ENCODE measurements around the gene DACH1.

The DACH1 gene

DNA sequence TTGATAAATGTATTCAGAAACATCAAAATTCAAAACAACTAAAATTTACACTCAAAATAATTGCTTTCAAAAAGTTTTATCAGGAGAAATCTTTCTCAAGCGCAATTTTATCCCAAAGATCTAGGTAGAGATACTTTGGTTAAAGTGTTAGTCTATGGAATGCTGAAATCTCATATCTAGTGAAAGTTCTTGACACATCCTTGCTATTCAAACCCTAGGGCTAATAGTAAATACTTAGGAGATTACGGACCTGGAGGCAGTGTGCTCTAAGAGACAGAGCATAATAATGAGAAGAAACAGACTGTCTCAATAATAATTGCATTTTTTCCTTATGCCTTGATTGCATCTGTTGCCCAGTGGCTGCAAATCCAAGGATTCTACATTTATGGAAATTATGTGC lies 330.8 kb downstream of the DACH1 start:
- Histone ChIP-seq H3K4me3 (ENCODE audit: low read length) (no peak overlapping the region), H3K36me3 (ENCODE audit: control insufficient read depth, insufficient read depth, low read length) (no peaks in the 10 kb centered on the region), H3K27me3 (ENCODE audit: control insufficient read depth, insufficient read depth, low read length) (no peaks in the 10 kb centered on the region), H3K4me1 (ENCODE audit: control insufficient read depth, insufficient read depth, low read length) (no peaks in the 10 kb centered on the region), H3K27ac (ENCODE audit: low read length) (no peak overlapping the region), H3K9me3 (ENCODE audit: control insufficient read depth, insufficient read depth, low read length) (no peaks in the 10 kb centered on the region)
- no peak for DNase-seq (ENCODE audit: low read depth, low spot score)
- WGBS (ENCODE audit: insufficient coverage, insufficient read length): no CpG with 5 or more reads among the region's 2 CpGs

DNA sequence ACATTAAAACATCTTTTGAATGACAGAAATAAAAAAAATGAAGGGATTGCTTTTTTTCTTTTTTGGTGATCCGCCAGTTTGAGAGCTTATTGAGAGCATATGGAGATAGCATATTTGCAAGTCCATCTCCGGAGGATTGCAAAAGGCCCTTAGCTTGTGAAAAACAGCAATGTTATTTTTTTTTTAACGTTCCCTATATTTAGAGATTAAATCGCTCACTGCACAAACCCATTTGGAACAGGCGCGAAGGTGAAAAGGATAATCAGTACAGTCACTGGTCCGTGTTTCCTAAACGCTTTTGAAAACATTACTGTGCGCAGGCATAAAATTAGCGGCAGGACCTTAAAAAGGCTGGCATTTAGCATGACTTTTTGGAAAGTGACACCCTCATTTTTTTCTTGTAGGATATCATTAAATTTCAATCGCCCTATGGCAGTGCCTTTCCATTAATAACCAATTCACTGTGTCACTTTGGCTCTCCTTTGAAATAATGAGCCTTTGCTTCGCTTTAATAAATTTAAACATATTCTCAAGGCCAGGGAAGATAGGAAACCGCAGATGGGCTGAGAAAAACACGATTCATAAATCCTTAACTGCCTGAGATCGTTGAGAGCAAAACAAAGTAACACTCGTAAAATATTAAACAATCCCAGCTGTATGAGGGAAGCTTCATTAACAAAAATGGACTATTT lies 342.2 kb downstream of the DACH1 start:
- no peak overlapping the region for H3K27ac ChIP-seq (ENCODE audit: low read length)
- H3K36me3 ChIP-seq (ENCODE audit: control insufficient read depth, insufficient read depth, low read length): no peaks in the 10 kb centered on the region
- no peaks in the 10 kb centered on the region for H3K4me1 ChIP-seq (ENCODE audit: control insufficient read depth, insufficient read depth, low read length)
- H3K4me3 ChIP-seq (ENCODE audit: low read length): no peak overlapping the region
- no peaks in the 10 kb centered on the region for H3K9me3 ChIP-seq (ENCODE audit: control insufficient read depth, insufficient read depth, low read length)
- WGBS (ENCODE audit: insufficient coverage, insufficient read length): no CpG with 5 or more reads among the region's 16 CpGs
- no peaks in the 10 kb centered on the region for H3K27me3 ChIP-seq (ENCODE audit: control insufficient read depth, insufficient read depth, low read length)
- no peak for DNase-seq (ENCODE audit: low read depth, low spot score)

DNA sequence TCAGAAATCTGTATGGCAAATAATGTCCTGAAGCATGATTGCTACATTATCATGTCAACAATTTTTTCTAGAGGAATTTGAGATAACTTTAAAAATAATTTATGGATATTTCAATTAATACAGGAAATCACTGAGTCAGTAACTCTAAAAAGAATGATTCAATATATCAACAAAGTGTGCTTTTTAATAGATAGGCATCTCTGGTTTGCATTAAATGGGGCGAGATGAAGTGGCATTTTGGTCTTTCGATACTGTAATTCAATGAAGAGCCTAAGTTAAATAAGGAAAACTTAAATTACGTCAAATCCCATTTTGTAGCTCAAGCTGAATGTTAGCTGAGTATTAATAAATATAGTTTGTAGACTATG lies 342.8 kb downstream of the DACH1 start:
- WGBS (ENCODE audit: insufficient coverage, insufficient read length): no CpG with 5 or more reads among the region's 3 CpGs
- H3K36me3 ChIP-seq (ENCODE audit: control insufficient read depth, insufficient read depth, low read length): no peaks in the 10 kb centered on the region
- H3K4me1 ChIP-seq (ENCODE audit: control insufficient read depth, insufficient read depth, low read length): no peaks in the 10 kb centered on the region
- H3K4me3 ChIP-seq (ENCODE audit: low read length): no peak overlapping the region
- no peak overlapping the region for H3K27ac ChIP-seq (ENCODE audit: low read length)
- DNase-seq (ENCODE audit: low read depth, low spot score): no peak
- no peaks in the 10 kb centered on the region for H3K27me3 ChIP-seq (ENCODE audit: control insufficient read depth, insufficient read depth, low read length)
- H3K9me3 ChIP-seq (ENCODE audit: control insufficient read depth, insufficient read depth, low read length): no peaks in the 10 kb centered on the region

DNA sequence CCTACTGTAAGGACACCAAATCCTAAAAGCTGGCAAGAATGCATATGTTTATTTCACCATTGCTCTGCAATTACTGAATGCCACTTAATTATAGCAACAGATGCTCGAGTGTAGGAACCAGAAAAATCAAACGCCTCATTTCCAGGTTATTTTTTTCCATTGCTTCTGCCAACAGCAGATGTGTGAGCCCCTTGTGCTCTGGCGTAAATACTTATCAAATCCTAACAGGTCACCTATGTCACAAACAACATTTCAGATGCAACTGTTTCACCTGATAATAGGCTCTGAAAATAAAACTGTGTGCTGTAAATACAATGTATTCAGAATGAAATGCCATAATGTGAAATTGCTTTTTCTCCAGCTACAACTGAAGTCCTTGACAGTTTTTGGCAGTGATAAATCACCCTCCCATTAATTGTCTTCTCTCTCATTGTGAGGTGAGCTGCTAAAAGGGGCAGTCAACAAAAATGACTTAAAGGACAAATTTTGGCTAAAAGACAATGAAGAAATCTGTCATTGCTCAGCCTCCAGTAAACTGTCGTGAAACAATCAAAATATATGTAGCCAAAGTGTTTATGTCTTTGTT lies 344.0 kb downstream of the DACH1 start:
- no peak for DNase-seq (ENCODE audit: low read depth, low spot score)
- H3K9me3 ChIP-seq (ENCODE audit: control insufficient read depth, insufficient read depth, low read length): no peaks in the 10 kb centered on the region
- no CpG with 5 or more reads among the region's 4 CpGs for WGBS (ENCODE audit: insufficient coverage, insufficient read length)
- no peaks in the 10 kb centered on the region for H3K4me1 ChIP-seq (ENCODE audit: control insufficient read depth, insufficient read depth, low read length)
- H3K36me3 ChIP-seq (ENCODE audit: control insufficient read depth, insufficient read depth, low read length): no peaks in the 10 kb centered on the region
- no peak overlapping the region for H3K4me3 ChIP-seq (ENCODE audit: low read length)
- H3K27ac ChIP-seq (ENCODE audit: low read length): no peak overlapping the region
- H3K27me3 ChIP-seq (ENCODE audit: control insufficient read depth, insufficient read depth, low read length): no peaks in the 10 kb centered on the region

DNA sequence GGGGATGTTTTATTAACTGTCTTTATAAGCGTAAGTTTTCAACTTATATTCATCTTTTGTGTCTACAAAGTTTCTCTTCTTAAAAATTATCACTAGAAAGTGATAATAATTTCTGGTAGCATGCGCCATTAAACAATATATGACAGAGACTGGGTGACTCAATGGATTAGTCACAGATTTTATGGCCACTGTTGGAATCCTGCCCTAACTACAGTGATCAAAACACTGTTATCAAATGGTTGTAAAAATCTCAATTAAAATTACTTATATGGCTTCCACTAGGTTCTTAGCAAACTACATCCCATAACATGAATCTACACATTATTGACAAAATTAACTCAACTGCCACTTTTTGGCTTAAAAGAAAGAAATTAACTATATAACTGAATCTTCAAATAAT lies 350.0 kb downstream of the DACH1 start:
- H3K27ac ChIP-seq (ENCODE audit: low read length): no peak overlapping the region
- H3K4me1 ChIP-seq (ENCODE audit: control insufficient read depth, insufficient read depth, low read length): no peaks in the 10 kb centered on the region
- no peaks in the 10 kb centered on the region for H3K9me3 ChIP-seq (ENCODE audit: control insufficient read depth, insufficient read depth, low read length)
- no peak overlapping the region for H3K4me3 ChIP-seq (ENCODE audit: low read length)
- WGBS (ENCODE audit: insufficient coverage, insufficient read length): no CpG with 5 or more reads among the region's 2 CpGs
- no peaks in the 10 kb centered on the region for H3K36me3 ChIP-seq (ENCODE audit: control insufficient read depth, insufficient read depth, low read length)
- no peaks in the 10 kb centered on the region for H3K27me3 ChIP-seq (ENCODE audit: control insufficient read depth, insufficient read depth, low read length)
- DNase-seq (ENCODE audit: low read depth, low spot score): no peak

DNA sequence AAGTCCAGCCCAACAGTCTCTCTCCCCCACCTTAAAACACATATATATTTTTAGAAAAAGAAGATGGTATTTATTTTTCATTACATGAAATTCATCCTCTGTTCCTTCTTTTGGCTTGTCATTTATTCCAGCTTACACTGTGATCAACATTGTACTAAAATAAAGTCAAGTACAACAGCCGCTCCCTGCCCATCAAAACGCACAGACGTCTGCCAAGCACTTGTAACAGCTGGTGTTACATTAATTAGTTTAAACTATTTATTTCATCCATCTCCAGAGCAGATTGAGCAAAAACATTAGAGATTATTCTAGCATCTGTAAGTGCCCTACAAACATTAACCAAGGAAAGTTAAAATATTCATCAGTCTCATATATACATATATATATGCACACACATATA lies 350.5 kb downstream of the DACH1 start:
- Histone ChIP-seq H3K4me1 (ENCODE audit: control insufficient read depth, insufficient read depth, low read length) (no peaks in the 10 kb centered on the region), H3K36me3 (ENCODE audit: control insufficient read depth, insufficient read depth, low read length) (no peaks in the 10 kb centered on the region), H3K27me3 (ENCODE audit: control insufficient read depth, insufficient read depth, low read length) (no peaks in the 10 kb centered on the region), H3K27ac (ENCODE audit: low read length) (no peak overlapping the region), H3K9me3 (ENCODE audit: control insufficient read depth, insufficient read depth, low read length) (no peaks in the 10 kb centered on the region), H3K4me3 (ENCODE audit: low read length) (no peak overlapping the region)
- no CpG with 5 or more reads among the region's 3 CpGs for WGBS (ENCODE audit: insufficient coverage, insufficient read length)
- DNase-seq (ENCODE audit: low read depth, low spot score): no peak

DNA sequence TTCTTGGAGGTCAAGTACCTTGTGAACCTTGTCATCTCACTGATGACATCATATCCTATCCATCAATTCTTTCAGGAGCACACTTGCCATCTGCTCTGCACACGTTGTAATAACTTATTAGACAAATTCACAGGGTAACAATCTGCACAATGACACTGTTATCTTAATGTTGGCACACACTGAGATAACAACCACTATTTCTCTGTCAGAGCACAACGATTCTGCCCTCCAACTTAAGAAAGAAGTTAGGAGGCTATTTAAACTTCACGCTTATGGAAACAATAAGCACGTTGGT lies 351.3 kb downstream of the DACH1 start:
- no peaks in the 10 kb centered on the region for H3K36me3 ChIP-seq (ENCODE audit: control insufficient read depth, insufficient read depth, low read length)
- no peak for DNase-seq (ENCODE audit: low read depth, low spot score)
- H3K27ac ChIP-seq (ENCODE audit: low read length): no peak overlapping the region
- no peaks in the 10 kb centered on the region for H3K4me1 ChIP-seq (ENCODE audit: control insufficient read depth, insufficient read depth, low read length)
- H3K27me3 ChIP-seq (ENCODE audit: control insufficient read depth, insufficient read depth, low read length): no peaks in the 10 kb centered on the region
- no peaks in the 10 kb centered on the region for H3K9me3 ChIP-seq (ENCODE audit: control insufficient read depth, insufficient read depth, low read length)
- no CpG with 5 or more reads among the region's 4 CpGs for WGBS (ENCODE audit: insufficient coverage, insufficient read length)
- H3K4me3 ChIP-seq (ENCODE audit: low read length): no peak overlapping the region

DNA sequence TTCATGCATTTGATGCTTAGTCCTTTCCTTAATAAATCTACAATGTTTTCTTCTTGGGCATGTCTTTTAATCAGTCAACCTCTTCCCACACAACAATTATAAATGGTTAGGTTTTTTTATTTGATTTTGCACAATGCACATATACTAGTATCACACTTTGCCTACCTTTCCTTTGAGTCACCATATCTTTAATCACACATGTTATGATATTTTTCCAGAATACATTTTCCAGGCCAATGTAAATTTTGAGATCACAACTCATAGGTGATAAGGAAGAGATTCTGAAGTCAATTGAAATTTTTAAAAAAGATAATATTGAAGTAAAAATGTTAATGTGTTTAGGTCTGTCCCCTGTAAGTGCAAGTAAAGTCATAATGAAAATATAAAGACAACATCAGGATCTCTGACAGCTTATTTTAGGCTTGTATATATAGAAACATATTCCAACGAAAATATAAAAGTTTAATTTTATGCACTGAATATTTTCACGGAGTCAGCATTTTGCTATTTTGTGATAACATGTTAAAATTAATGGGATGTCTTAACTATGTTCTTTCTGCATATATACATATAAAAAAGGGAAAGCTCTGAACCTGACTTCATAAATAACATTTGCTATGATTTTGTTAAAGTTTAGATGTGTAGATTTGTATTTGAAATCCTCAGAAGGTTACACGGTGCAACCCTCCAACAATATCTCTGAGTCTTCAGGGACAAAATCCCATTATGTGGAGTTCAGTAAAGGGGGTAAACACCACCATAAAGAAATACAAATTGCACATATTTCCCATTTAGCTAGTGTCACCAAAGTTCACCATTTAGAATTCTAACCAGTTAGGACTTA lies 351.9 kb downstream of the DACH1 start:
- no peaks in the 10 kb centered on the region for H3K9me3 ChIP-seq (ENCODE audit: control insufficient read depth, insufficient read depth, low read length)
- H3K4me1 ChIP-seq (ENCODE audit: control insufficient read depth, insufficient read depth, low read length): no peaks in the 10 kb centered on the region
- no CpG with 5 or more reads among the region's 3 CpGs for WGBS (ENCODE audit: insufficient coverage, insufficient read length)
- no peaks in the 10 kb centered on the region for H3K36me3 ChIP-seq (ENCODE audit: control insufficient read depth, insufficient read depth, low read length)
- no peak for DNase-seq (ENCODE audit: low read depth, low spot score)
- no peak overlapping the region for H3K27ac ChIP-seq (ENCODE audit: low read length)
- H3K4me3 ChIP-seq (ENCODE audit: low read length): no peak overlapping the region
- H3K27me3 ChIP-seq (ENCODE audit: control insufficient read depth, insufficient read depth, low read length): no peaks in the 10 kb centered on the region

DNA sequence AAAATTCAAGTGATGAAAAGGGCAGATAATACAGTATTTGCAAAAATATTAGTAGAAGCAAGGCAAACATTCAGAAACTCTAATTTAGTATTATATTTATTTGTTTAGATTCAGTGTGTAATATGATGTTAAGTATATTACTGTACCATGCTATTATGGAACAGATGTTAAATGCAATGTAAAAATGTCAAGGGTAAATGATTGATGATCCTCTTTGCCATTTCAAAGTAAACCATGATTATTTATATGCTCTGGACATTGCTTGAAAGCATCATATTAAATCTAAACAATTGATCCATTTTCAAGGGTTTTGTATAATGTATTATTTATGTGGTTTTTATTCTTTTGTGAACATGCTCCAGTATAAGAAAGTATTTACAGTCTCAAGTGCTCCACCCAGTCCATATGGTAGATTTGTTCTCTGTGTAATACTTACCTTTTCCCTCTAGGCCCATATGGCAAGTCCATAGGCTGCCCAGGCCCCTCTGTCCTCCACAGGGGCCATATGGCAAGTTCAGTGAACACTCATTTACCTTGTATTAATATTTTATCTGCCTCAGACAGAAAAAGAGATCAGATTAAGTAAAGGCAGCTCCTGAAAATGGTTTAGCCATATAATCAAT lies 353.5 kb downstream of the DACH1 start:
- DNase-seq (ENCODE audit: low read depth, low spot score): no peak

DNA sequence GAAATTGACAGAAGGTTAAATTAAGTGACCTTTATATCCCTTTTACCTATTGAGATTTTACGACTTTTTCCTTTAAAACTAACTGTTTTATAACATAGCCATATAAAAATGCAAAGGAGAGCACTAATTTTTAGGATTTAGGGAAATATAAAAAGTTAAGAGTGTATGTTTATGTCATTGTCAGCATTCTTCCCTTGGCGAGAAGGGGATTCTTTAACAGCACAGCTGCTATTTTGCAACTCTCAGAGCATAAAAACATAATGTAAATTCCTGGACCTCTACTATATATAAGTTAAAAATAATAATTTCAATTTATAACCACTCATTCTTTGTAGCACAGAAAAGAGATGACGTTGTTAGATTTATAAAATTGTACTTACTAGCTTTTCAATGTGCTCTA lies 363.2 kb downstream of the DACH1 start:
- no peak overlapping the region for H3K4me3 ChIP-seq (ENCODE audit: low read length)
- H3K27ac ChIP-seq (ENCODE audit: low read length): no peak overlapping the region
- no peak for DNase-seq (ENCODE audit: low read depth, low spot score)
- H3K9me3 ChIP-seq (ENCODE audit: control insufficient read depth, insufficient read depth, low read length): no peaks in the 10 kb centered on the region
- H3K4me1 ChIP-seq (ENCODE audit: control insufficient read depth, insufficient read depth, low read length): no peaks in the 10 kb centered on the region
- WGBS (ENCODE audit: insufficient coverage, insufficient read length): no CpG with 5 or more reads among the region's 3 CpGs
- no peaks in the 10 kb centered on the region for H3K27me3 ChIP-seq (ENCODE audit: control insufficient read depth, insufficient read depth, low read length)
- H3K36me3 ChIP-seq (ENCODE audit: control insufficient read depth, insufficient read depth, low read length): no peaks in the 10 kb centered on the region

More for the DNA sequence above, 353.5 kb downstream of the DACH1 start:
- no peaks in the 10 kb centered on the region for H3K4me1 ChIP-seq (ENCODE audit: control insufficient read depth, insufficient read depth, low read length)
- no peak overlapping the region for H3K4me3 ChIP-seq (ENCODE audit: low read length)
- no peak overlapping the region for H3K27ac ChIP-seq (ENCODE audit: low read length)
- no peaks in the 10 kb centered on the region for H3K27me3 ChIP-seq (ENCODE audit: control insufficient read depth, insufficient read depth, low read length)
- no peaks in the 10 kb centered on the region for H3K36me3 ChIP-seq (ENCODE audit: control insufficient read depth, insufficient read depth, low read length)
- no peaks in the 10 kb centered on the region for H3K9me3 ChIP-seq (ENCODE audit: control insufficient read depth, insufficient read depth, low read length)
